HepG2 (cell line): ENCODE results near the gene CLPSL2. TPM values are rescaled to one million over a fixed set of nuclear protein-coding genes. Genes with fewer than 3 reads are reported as not detected.
A peak's percentile ranks its signal among the peaks of the same experiment; 100 is the strongest.

Source experiments
- ATAC-seq: fragments of 200-7000 bp; cut with Tn5 transposase; 3 replicates; pipeline ENCODE4 v1.9.1; 2020; ENCODE audit warnings: mild to moderate bottlenecking, moderate library complexity
- BruUV-seq: library from RNA; stranded (reverse); fragments of 400-500 nt; replicated peaks from 2 replicates; lab custom pipeline; 2021; lab: Mats Ljungman, UMichigan
- CTCF ChIA-PET: fragments of 300-600 bp; formaldehyde crosslinking; extraction: SDS; loops from one replicate; lab custom pipeline; 2021; ENCODE audit warnings: low total read pairs, inconsistent platforms, low intra/inter-chr PET ratio; lab: Yijun Ruan, JAX
- POLR2A ChIA-PET: fragments of 350-600 bp; sonication (Branson Sonifier 250); formaldehyde crosslinking; loops from one replicate; lab custom pipeline; 2020; ENCODE audit warnings: antibody characterized with exemption, inconsistent platforms; lab: Yijun Ruan, JAX
- DNase-seq: peaks from one replicate; pipeline ENCODE4 v3.0.0-alpha.2; 2015; ENCODE audit warnings: low spot score
- FAIRE-seq: peaks from 3 replicates; lab custom pipeline; 2011; peaks lifted over from hg19 to GRCh38; lab: Jason Lieb, UNC
- H2AFZ ChIP-seq: one replicate; pipeline ENCODE4 v1.6.1; 2011; ENCODE audit warnings: low read length, inconsistent platforms
- H3K27ac ChIP-seq: fragments of 300-600 bp; 3 replicates; pipeline ENCODE4 v1.8.0; 2011; ENCODE audit warnings: mixed run types, mild to moderate bottlenecking, mixed read lengths, low read length, inconsistent platforms; ENCODE audit not compliant: insufficient read depth; ENCODE audit errors: extremely low read length
- H3K27me3 ChIP-seq, 2 experiments: fragments of 200-600 bp in 1 of 2; 2 replicates in 1 of 2; 3 replicates in 1 of 2; pipeline versions ENCODE4 v1.6.0 to v1.8.0; 2011; ENCODE audit warnings: low read length in 2 of 2, mild to moderate bottlenecking in 2 of 2, moderate library complexity in 2 of 2, inconsistent platforms in 1 of 2; ENCODE audit not compliant: insufficient read depth in 2 of 2, control insufficient read depth in 1 of 2
- H3K36me3 ChIP-seq, 2 experiments: fragments of 200-600 bp in 1 of 2; replicated peaks in 1 of 2; 2 replicates in 1 of 2; 3 replicates in 1 of 2; pipeline versions ENCODE4 v1.5.1 to v1.8.0; 2011; ENCODE audit warnings: low read length in 2 of 2, inconsistent platforms in 1 of 2; ENCODE audit not compliant: insufficient read depth in 2 of 2, control insufficient read depth in 1 of 2
- H3K4me1 ChIP-seq: 2 replicates; pipeline ENCODE4 v1.5.1; 2012; ENCODE audit warnings: low read length, inconsistent platforms; ENCODE audit not compliant: insufficient read depth
- H3K4me2 ChIP-seq: 2 replicates; pipeline ENCODE4 v1.6.0; 2011; ENCODE audit warnings: low read depth, low read length, inconsistent platforms
- H3K4me3 ChIP-seq, 3 experiments: fragments of 200-600 bp in 1 of 3; sonication (generic), shearing (Covaris generic) in 1 of 3; replicated peaks in 1 of 3; 2 replicates each; pipeline ENCODE4 v1.5.1; 2011 to 2016; ENCODE audit warnings: low read length in 3 of 3, inconsistent platforms in 2 of 3, low read depth in 2 of 3, mild to moderate bottlenecking in 2 of 3, control low read depth in 1 of 3, mixed read lengths in 1 of 3; ENCODE audit not compliant: insufficient read depth in 1 of 3
- H3K79me2 ChIP-seq: one replicate; pipeline ENCODE4 v1.6.1; 2011; ENCODE audit warnings: low read length, inconsistent platforms; ENCODE audit not compliant: insufficient read depth
- H3K9ac ChIP-seq: 2 replicates; pipeline ENCODE4 v1.6.0; 2011; ENCODE audit warnings: mild to moderate bottlenecking, low read depth, low read length, inconsistent platforms; ENCODE audit not compliant: insufficient read depth
- H3K9me3 ChIP-seq: 2 replicates; pipeline ENCODE4 v1.5.1; 2012; ENCODE audit warnings: mild to moderate bottlenecking, low read length
- H4K20me1 ChIP-seq: 2 replicates; pipeline ENCODE4 v1.6.0; 2011; ENCODE audit warnings: inconsistent platforms, mild to moderate bottlenecking, low read length, moderate library complexity; ENCODE audit not compliant: insufficient read depth
- EHMT2 ChIP-seq: fragments of 200-600 bp; sonication (generic); IDR thresholded peaks from 2 replicates; pipeline ENCODE4 v1.7.0; 2017; ENCODE audit warnings: antibody characterized with exemption, low read depth, low read length, borderline replicate concordance
- GATAD2A ChIP-seq: IDR thresholded peaks from 2 replicates; pipeline ENCODE4 v1.6.1; 2016
- MIXL1 ChIP-seq: IDR thresholded peaks from 2 replicates; pipeline ENCODE4 v1.6.1; 2016
- SMARCE1 ChIP-seq: fragments of 450-650 bp; IDR thresholded peaks from 2 replicates; pipeline ENCODE4 v1.6.1; 2017; ENCODE audit warnings: borderline replicate concordance
- TBX2 ChIP-seq: sonication (generic); formaldehyde crosslinking; IDR thresholded peaks from 2 replicates; pipeline ENCODE4 v1.5.0; 2020; ENCODE audit warnings: missing genetic modification reagents, mild to moderate bottlenecking, borderline replicate concordance
- WIZ ChIP-seq: sonication (generic); formaldehyde crosslinking; IDR thresholded peaks from 2 replicates; pipeline ENCODE4 v1.5.1; 2020; ENCODE audit warnings: mild to moderate bottlenecking, missing genetic modification reagents
- ZBTB7B ChIP-seq: sonication (generic); formaldehyde crosslinking; IDR thresholded peaks from 2 replicates; pipeline ENCODE4 v1.4.0; 2020; ENCODE audit warnings: missing genetic modification reagents
- ZNF263 ChIP-seq: sonication (generic); formaldehyde crosslinking; IDR thresholded peaks from 2 replicates; pipeline ENCODE4 v1.4.0; 2020; ENCODE audit warnings: missing genetic modification reagents
- ZNF549 ChIP-seq: sonication (generic); formaldehyde crosslinking; IDR thresholded peaks from 2 replicates; pipeline ENCODE4 v1.5.0; 2020; ENCODE audit warnings: missing genetic modification reagents
- WGBS: methylation state at CpG from one replicate; pipeline ENCODE4 v1.1.6; 2017; ENCODE audit warnings: low lambda C conversion rate; 5-methylcytosine and 5-hydroxymethylcytosine counted together
- in situ Hi-C: cut with HindIII; loops from 2 replicates; pipeline ENCODE4 v1.10.0; 2017; ENCODE audit warnings: low pct_unique_long_range_greater_than_20kb; ENCODE audit not compliant: extremely low pct_ligation_motif_present
- intact Hi-C: fragments of 100-400 bp; cut with micrococcal nuclease; formaldehyde crosslinking; loops from one replicate; pipeline ENCODE4 v1.10.0; 2022; ENCODE audit not compliant: unreplicated experiment
- polyA plus RNA-seq, 8 experiments: library from polyadenylated mRNA; depleted of rRNA in 3 of 8; stranded (reverse) in 7 of 8; unstranded in 1 of 8; fragments of >200 nt; fragmentation: Illumina TruSeq in 4 of 8; extraction: Trizol in 4 of 8; gene quantifications; 2 replicates each; pipeline versions ENCODE4 v1.2.1 to v1.2.3, GENCODE V29; 2011 to 2016; ENCODE audit warnings: low read depth in 4 of 8, missing spikeins in 1 of 8, mixed read lengths in 1 of 8; ENCODE audit not compliant: insufficient read depth in 1 of 8
- total RNA-seq, 5 experiments: library from RNA; depleted of rRNA; stranded (reverse); fragments of >200 nt; fragmentation: Illumina TruSeq; extraction: Trizol; gene quantifications; 2 replicates each; pipeline ENCODE4 v1.2.3, GENCODE V29; 2016; ENCODE audit warnings: low read depth in 1 of 5
- TF ChIP-seq, protein P1 (sequence below): sonication (generic); formaldehyde crosslinking; IDR thresholded peaks from 2 replicates; pipeline ENCODE4 v1.5.1; 2020; ENCODE audit warnings: missing genetic modification reagents, mild to moderate bottlenecking, borderline replicate concordance
- TF ChIP-seq, protein P2 (sequence below): sonication (generic); formaldehyde crosslinking; IDR thresholded peaks from 2 replicates; pipeline ENCODE4 v1.4.0; 2020; ENCODE audit warnings: mild to moderate bottlenecking, missing genetic modification reagents
- TF ChIP-seq, protein P3 (sequence below): sonication (generic); formaldehyde crosslinking; IDR thresholded peaks from 2 replicates; pipeline ENCODE4 v1.5.1; 2020; ENCODE audit warnings: missing genetic modification reagents, mild to moderate bottlenecking, borderline replicate concordance

The CLPSL2 gene
- total and polyA plus RNA-seq, 2 of the 13 experiments (the other 11 are each of a cell fraction or from before 2014, with no cell fraction given), result not detected

DNA sequence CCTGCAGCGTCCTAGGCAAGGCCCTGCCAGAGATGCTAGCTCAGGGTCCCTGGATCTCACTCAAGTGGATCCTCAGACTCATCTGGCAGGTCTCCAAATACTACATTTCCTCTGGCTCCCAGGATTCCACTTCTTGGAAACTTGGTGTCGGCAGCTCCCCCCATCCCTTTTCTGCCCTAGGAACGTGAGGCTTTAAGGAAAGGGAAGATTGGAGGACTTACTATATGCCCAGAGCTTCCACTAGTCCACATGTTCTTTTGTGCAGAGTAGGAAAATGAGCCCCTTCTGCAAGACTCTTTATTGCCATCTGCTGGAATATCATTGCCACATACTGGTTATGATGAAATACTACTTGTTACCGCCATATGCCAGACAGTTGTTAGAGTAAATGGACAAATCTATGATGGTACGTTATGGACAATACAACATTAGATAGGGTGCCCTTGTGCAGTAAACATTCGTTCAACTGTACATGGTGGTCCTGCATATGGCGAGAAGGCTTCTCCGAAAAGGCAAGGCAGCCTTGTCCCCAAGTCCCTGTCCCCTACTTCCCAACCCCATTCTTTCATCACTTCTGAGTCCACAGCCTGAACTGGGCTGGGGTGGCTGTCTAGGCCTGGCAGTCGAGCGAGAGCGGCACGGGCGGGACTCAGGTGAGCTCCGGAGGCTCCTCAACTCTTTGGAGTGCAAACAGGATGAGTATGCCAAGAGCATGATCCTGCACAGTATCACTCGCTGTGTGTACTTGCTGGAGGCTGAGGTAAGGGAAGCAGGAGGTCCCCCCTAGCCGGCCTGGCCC, 38.8 kb upstream of the CLPSL2 start (continued):
- TF ChIP-seq WIZ (CRISPR knock-in tag), result 0 out of 2 replicates have a peak, but pooled peaks have one; percentile 23
- TF ChIP-seq ZBTB7B (CRISPR knock-in tag), result 0 out of 2 replicates have a peak, but pooled peaks have one; percentile 25
- TF ChIP-seq ZNF549 (CRISPR knock-in tag), result no peak
- TF ChIP-seq EHMT2, result 0 out of 2 replicates have a peak, but pooled peaks have one; percentile 44
- TF ChIP-seq TBX2 (CRISPR knock-in tag), result peak; percentile 33; the same call in 1 of the 2 replicates
- TF ChIP-seq GATAD2A (CRISPR knock-in tag), result peak; percentile 73
- no peak for TF ChIP-seq ZNF263 (CRISPR knock-in tag)
- TF ChIP-seq SMARCE1, result no peak

DNA sequence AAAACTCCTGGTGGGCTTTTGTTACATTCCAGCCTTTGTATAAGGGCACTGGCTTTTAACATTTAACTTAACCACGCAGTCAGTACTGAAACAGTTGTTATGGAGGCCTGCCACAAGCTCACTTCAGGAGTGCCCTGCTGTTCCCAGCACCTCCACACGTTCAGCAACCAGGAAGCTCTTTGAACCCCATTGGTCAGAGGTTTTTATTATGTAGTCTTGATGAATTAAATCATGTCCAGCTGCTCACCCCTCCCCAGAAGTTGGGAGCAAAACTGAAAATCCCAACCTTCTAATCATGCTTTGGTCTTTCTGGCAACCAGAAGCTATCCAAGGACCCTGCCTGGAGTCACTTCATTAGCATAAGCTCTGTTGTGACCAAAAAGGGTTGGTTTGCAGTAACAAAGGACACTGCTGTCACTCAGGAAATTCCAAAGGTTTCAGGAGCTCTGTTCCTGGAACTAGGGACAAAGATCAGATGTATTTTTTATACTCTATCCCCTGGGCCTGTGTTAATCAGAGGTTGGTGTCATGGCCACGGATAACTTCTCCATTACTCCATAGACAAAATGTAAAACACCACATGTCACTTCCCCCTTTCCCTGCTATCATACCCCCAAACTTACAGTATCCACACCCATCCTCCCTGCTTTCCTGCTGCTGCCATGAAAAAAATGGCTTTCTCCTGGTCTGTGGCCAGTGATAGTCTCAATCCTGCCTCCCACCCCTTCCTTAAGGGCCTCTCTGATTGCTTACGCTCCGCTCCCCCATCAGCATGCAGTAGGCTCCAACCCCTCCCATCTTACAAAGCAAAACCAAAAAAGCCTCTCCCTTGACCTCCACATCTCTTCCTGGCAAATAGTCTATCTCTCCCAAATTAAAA, 36.5 kb upstream of the CLPSL2 start:
- 44% methylated on average over 5 of the region's 5 CpGs for WGBS
- Histone ChIP-seq H3K27ac (peak overlapping the region; percentile 79), H3K36me3 (no peaks in the 10 kb centered on the region), H2AFZ (peak overlapping the region; percentile 59), H3K9ac (peak overlapping the region; percentile 58), H3K27me3 (no peaks in the 10 kb centered on the region), H3K9me3 (no peaks in the 10 kb centered on the region), H3K79me2 (no peaks in the 10 kb centered on the region), H4K20me1 (no peaks in the 10 kb centered on the region), H3K4me1 (peaks cover 74% of the 10 kb centered on the region), H3K4me3 (peak overlapping the region in 2 of 3 experiments; percentile 22 to 42; a peak in 4 of 6 replicates), H3K4me2 (peak overlapping the region; percentile 74)
- DNase-seq (peak; percentile 94), FAIRE-seq (peak; percentile 91), ATAC-seq (peak; percentile 76)
- in situ Hi-C loops (loop anchor here (5.0 to 10.0 kb wide), 2 partner anchors 158 to 425 kb away; no protein-coding TSS in a partner anchor), intact Hi-C loops (loop anchor here (10.0 kb wide), 1 partner anchor 445 kb away; the partner anchor contains the start of gene DEF6)
- ChIA-PET POLR2A (interaction anchor here (0.8 to 1.2 kb wide), 6 partner anchors 14 to 267 kb away, joined by 3 to 8 read pairs (median 4); partner anchors contain the start of gene TEAD3), CTCF (interaction anchor here (1.1 kb wide), 1 partner anchor 156 kb away, joined by 3 read pairs; no protein-coding TSS in a partner anchor)
- BruUV-seq, result no TSS peak
- TF ChIP-seq, protein P1, sequence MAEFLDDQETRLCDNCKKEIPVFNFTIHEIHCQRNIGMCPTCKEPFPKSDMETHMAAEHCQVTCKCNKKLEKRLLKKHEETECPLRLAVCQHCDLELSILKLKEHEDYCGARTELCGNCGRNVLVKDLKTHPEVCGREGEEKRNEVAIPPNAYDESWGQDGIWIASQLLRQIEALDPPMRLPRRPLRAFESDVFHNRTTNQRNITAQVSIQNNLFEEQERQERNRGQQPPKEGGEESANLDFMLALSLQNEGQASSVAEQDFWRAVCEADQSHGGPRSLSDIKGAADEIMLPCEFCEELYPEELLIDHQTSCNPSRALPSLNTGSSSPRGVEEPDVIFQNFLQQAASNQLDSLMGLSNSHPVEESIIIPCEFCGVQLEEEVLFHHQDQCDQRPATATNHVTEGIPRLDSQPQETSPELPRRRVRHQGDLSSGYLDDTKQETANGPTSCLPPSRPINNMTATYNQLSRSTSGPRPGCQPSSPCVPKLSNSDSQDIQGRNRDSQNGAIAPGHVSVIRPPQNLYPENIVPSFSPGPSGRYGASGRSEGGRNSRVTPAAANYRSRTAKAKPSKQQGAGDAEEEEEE (CRISPR knock-in tag), result no peak
- TF ChIP-seq, protein P2, sequence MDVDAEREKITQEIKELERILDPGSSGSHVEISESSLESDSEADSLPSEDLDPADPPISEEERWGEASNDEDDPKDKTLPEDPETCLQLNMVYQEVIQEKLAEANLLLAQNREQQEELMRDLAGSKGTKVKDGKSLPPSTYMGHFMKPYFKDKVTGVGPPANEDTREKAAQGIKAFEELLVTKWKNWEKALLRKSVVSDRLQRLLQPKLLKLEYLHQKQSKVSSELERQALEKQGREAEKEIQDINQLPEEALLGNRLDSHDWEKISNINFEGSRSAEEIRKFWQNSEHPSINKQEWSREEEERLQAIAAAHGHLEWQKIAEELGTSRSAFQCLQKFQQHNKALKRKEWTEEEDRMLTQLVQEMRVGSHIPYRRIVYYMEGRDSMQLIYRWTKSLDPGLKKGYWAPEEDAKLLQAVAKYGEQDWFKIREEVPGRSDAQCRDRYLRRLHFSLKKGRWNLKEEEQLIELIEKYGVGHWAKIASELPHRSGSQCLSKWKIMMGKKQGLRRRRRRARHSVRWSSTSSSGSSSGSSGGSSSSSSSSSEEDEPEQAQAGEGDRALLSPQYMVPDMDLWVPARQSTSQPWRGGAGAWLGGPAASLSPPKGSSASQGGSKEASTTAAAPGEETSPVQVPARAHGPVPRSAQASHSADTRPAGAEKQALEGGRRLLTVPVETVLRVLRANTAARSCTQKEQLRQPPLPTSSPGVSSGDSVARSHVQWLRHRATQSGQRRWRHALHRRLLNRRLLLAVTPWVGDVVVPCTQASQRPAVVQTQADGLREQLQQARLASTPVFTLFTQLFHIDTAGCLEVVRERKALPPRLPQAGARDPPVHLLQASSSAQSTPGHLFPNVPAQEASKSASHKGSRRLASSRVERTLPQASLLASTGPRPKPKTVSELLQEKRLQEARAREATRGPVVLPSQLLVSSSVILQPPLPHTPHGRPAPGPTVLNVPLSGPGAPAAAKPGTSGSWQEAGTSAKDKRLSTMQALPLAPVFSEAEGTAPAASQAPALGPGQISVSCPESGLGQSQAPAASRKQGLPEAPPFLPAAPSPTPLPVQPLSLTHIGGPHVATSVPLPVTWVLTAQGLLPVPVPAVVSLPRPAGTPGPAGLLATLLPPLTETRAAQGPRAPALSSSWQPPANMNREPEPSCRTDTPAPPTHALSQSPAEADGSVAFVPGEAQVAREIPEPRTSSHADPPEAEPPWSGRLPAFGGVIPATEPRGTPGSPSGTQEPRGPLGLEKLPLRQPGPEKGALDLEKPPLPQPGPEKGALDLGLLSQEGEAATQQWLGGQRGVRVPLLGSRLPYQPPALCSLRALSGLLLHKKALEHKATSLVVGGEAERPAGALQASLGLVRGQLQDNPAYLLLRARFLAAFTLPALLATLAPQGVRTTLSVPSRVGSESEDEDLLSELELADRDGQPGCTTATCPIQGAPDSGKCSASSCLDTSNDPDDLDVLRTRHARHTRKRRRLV (CRISPR knock-in tag), result peak; percentile 77; the same call in 1 of the 2 replicates
- TF ChIP-seq, protein P3, sequence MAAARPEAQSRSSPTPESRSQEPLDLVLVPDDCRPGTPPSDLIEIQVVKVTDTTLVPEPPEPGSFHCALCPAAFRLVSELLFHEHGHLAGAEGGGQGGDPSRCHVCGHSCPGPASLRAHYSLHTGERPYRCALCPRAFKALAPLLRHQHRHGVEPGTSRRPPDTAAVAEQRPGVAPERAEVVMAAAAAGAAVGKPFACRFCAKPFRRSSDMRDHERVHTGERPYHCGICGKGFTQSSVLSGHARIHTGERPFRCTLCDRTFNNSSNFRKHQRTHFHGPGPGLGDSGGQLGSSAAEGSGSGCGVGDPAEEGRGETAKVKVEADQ, result no peak
- peak; percentile 82; the same call in 1 of the 2 replicates for TF ChIP-seq MIXL1 (CRISPR knock-in tag)
